Activated T-cell treated with anti-CD3 and anti-CD28 coated beads, Interleukin-2, amount 50 U/mL, for 72 hours (primary cell): ENCODE measurements around the gene ERFE. TPM values are rescaled to one million over a fixed set of nuclear protein-coding genes. Genes with fewer than 3 reads are reported as not detected.
A peak's percentile ranks its signal among the peaks of the same experiment; 100 is the strongest.
"Not testable (repeated sequence)": the region's sequence is repeated elsewhere in the genome, so short reads cannot be mapped to it uniquely, and the experiment has no call there.

Experiments used
- ATAC-seq, 2 donors: fragments of 150-1000 bp; cut with Tn5 transposase; replicated peaks in 1 of 2; 2 replicates each; pipeline ENCODE4 v1.10.0; 2021; ENCODE audit warnings: moderate library complexity in 2 of 2, mild to moderate bottlenecking in 1 of 2
- DNase-seq, 2 donors: peaks; one replicate each; pipeline ENCODE4 v3.0.0; 2021 to 2022; ENCODE audit warnings: mixed read lengths in 1 of 2
- H3K27ac Mint-ChIP-seq: one replicate; pipeline ENCODE4 v1.8.0; 2022; ENCODE audit warnings: mild to moderate bottlenecking, moderate library complexity, mixed read lengths
- H3K27me3 Mint-ChIP-seq: one replicate; pipeline ENCODE4 v1.8.0; 2022; ENCODE audit warnings: low read depth, mixed read lengths
- H3K36me3 Mint-ChIP-seq, 2 donors: one replicate each; pipeline ENCODE4 v1.8.0; 2022; ENCODE audit warnings: mixed read lengths in 2 of 2, mild to moderate bottlenecking in 1 of 2; ENCODE audit not compliant: insufficient read depth in 2 of 2
- H3K4me1 Mint-ChIP-seq: one replicate; pipeline ENCODE4 v1.8.0; 2022; ENCODE audit warnings: low read depth, mixed read lengths
- H3K4me3 Mint-ChIP-seq, 2 donors: one replicate each; pipeline ENCODE4 v1.8.0; 2022; ENCODE audit warnings: mild to moderate bottlenecking in 2 of 2, mixed read lengths in 2 of 2, moderate library complexity in 2 of 2
- H3K9me3 Mint-ChIP-seq, 2 donors: one replicate each; pipeline ENCODE4 v1.8.0; 2022; ENCODE audit warnings: mixed read lengths in 2 of 2
- total RNA-seq, 2 donors: library from RNA; stranded (reverse); gene quantifications; one replicate each; pipeline ENCODE4 v1.2.3, GENCODE V29; 2022

Gene ERFE, protein sequence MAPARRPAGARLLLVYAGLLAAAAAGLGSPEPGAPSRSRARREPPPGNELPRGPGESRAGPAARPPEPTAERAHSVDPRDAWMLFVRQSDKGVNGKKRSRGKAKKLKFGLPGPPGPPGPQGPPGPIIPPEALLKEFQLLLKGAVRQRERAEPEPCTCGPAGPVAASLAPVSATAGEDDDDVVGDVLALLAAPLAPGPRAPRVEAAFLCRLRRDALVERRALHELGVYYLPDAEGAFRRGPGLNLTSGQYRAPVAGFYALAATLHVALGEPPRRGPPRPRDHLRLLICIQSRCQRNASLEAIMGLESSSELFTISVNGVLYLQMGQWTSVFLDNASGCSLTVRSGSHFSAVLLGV
- total RNA-seq = under 1 TPM; 0.60 to 0.88 TPM

DNA sequence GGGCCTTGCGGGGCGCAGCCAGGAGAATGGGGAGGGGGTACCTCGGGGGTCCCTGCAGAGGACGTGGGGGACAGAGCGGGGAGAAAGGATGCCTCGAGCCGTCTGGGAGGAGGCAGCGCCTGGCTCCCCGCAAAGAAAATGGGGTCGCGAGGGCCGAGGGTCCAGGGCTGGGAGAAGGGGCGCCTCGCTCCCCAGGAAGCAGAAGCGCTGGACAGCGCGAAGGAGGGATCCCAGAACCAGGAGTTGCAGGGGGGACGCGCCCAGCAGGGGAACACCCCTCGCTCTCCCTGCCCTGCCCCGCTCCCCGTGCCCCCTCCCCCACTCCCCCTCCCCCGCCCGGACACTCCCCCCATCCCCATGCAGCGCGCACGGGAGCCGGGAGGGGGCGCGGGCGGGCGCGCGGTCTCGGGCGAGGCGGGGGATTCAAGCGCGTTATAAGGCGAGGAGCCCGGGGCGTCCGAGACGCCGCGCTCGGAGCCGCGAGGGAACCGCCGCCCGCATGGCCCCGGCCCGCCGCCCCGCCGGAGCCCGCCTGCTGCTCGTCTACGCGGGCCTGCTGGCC is at the start of gene ERFE:
ERFE (plus strand) TSS at position 462 of the 562 bp plus-strand sequence; CDS start at position 500, 38 bp downstream.
- Mint-ChIP-seq H3K27me3 (peaks cover 12% of the 10 kb centered on the region), H3K36me3 (no peaks in the 10 kb centered on the region), H3K4me1 (peaks cover 15% of the 10 kb centered on the region), H3K9me3 (no peaks in the 10 kb centered on the region), H3K27ac (no peak within 1 kb of the TSS), H3K4me3 (peak within 1 kb of the TSS; percentile 75 to 85)
- ATAC-seq = peak; percentile 72 to 76
- DNase-seq = peak; percentile 71 to 79

DNA sequence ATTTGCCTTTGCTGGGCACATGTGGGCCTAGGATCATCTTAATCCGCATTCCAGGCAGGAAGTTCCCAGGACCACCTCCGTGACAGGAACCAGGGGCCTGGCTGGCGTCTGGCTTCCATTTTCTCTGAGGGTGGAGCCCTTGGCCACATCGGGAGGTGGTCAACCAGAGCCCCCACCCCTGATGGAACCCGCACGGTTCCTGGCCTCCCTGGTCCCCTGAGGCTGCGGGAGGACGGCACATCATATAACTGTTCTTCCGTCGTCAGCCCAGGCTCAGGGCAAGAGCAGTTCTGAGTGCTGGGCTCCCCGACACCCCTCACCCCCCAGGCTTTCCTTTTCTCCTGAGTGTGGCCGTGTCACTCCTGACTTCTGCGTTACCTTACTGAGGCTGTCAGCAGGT is 45.2 kb upstream of the ERFE start:
- ATAC-seq = no peak
- H3K9me3 Mint-ChIP-seq = peaks cover 4% of the 10 kb centered on the region in 2 donors
- peaks cover 0 to 8% of the 10 kb centered on the region in 2 donors for H3K36me3 Mint-ChIP-seq
- DNase-seq = no peak
- no peaks in the 10 kb centered on the region for H3K4me1 Mint-ChIP-seq
- H3K27me3 Mint-ChIP-seq = peaks cover 13% of the 10 kb centered on the region
- H3K4me3 Mint-ChIP-seq = no peak overlapping the region
- H3K27ac Mint-ChIP-seq = no peak overlapping the region

DNA sequence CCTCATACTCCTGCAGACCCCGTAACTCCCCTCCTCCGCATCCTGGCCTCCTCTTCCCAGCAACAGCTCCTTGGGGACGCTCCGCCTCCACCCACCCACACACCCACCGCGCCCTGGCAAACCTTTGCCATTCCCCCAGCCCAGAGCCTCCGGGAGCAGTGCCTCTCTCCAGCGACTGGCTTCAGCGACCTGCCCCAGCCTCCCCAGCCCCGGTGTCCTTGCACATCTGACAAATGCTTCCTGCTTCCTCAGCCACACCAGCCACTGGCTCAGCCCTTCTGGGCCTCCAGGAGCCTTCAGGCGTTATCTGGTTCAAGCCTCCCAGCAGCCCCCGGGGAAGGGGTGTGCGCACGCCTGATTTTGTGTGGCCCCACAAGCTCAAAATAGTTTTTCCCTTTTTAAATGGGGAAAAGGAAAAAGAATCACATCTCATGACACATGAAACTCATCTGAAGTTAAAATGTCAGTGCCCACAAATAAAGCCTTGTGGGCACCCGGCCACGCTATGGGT is 44.4 kb upstream of the ERFE start:
- no peak overlapping the region for H3K27ac Mint-ChIP-seq
- H3K27me3 Mint-ChIP-seq = peaks cover 18% of the 10 kb centered on the region
- H3K4me3 Mint-ChIP-seq = no peak overlapping the region

DNA sequence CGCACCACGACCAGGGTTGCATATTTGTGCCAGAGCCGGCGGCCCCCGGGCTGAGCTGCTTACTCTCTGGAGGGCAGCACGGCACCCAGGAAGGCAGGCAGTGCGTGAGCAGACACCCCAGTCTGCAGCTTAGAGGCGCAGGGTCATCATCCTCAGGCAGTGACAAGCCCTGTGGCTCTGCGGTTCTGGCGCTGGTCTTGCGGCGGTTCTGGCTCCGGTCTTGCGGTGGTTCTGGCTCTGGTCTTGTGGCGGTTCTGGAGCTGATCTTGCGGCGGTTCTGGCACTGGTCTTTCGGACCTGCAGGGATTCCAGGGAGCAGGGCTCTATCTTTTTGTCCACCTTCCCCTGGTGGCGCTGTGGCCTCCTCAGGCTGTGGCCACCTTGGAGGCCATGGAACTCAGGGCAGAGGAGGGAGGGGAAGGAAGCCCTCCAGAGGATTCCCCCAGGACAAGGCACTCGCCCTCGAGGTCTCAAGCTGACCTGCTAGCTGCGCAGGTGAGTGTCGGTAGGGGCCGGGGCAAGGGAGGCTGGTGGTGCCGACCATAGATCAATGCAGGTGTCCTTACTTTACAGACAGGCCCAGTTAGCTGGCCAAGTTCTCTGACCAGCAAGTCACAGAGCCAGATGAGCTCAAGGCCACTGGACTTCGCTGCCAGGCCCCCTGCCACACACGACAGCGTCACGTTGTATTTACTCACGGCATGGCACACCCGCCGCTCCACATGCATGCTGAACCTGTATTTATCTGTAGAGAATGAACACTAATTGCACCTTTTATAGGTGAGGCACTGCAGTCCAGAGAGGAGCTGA is 43.7 kb upstream of the ERFE start:
- Mint-ChIP-seq H3K4me1 (no peaks in the 10 kb centered on the region), H3K27me3 (peaks cover 18% of the 10 kb centered on the region), H3K36me3 (peaks cover 0 to 8% of the 10 kb centered on the region in 2 donors), H3K27ac (no peak overlapping the region), H3K4me3 (no peak overlapping the region), H3K9me3 (peaks cover 4% of the 10 kb centered on the region in 2 donors)
- no peak for ATAC-seq
- DNase-seq = no peak

More for the DNA sequence above, 44.4 kb upstream of the ERFE start:
- DNase-seq (no peak), ATAC-seq (no peak)
- no peaks in the 10 kb centered on the region for H3K4me1 Mint-ChIP-seq
- H3K9me3 Mint-ChIP-seq = peaks cover 4% of the 10 kb centered on the region in 2 donors
- H3K36me3 Mint-ChIP-seq = peaks cover 0 to 8% of the 10 kb centered on the region in 2 donors

DNA sequence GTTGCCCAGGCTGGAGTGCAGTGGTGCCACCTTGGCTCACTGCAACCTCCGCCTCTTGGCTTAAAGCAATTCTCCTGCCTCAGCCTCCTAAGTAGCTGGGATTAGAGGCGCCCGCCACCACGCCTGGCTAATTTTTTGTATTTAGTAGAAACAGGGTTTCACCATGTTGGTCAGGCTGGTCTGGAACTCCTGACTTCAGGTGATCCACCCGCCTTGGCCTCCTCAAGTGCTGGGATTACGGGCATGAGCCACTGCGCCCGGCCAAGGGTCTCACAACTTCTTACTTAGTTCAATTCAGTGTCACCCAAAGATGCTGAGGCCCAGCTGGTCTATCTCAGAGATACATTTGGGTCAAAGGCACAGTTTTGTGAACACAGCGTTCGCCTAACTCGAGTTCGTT is 43.1 kb upstream of the ERFE start:
- H3K27ac Mint-ChIP-seq, DNase-seq, ATAC-seq, H3K4me1 Mint-ChIP-seq, H3K9me3 Mint-ChIP-seq, H3K36me3 Mint-ChIP-seq, H3K4me3 Mint-ChIP-seq: not testable (repeated sequence)
- H3K27me3 Mint-ChIP-seq = peaks cover 18% of the 10 kb centered on the region

DNA sequence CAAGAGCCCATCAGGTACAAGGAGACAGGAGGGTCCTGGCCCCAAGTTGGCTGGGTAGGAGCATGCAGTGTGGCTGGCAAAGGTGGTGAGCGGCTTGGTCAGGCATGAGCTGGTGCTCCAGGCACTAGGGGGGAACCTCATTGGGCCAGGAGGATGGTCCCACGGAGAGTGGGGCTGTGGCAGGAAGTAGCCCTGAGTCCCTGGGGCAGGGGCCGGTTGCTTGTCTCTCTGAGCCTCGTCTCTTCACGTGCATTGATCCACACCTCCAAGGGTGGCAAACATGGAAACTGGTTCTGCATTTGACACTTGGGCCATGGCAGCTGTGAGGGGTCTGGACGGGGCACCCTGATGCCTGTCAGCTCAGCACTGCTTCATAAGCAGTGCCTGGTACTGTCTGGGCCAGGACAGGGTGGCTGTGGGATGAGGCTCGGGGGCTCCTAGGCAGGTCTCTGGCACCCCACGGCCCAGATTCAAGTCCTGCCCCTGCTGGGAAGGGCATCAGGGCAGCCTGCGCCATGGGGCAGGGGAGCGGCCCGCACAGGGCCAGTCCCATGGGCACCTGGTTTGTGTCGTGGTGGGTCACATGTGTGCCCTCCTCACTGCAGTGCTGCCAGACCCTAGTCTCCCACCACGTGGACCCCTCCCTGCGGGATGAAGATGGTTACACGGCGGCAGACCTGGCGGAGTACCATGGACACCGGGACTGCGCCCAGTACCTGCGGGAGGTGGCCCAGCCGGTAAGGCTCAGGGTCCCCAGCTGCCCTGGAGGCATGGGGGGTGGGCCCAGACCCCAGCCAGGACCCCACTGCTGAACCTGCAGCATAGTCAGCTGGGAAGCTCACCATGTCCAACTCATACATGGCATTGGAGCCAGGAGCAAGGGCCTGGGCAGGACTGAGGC is 42.2 kb upstream of the ERFE start:
- Mint-ChIP-seq H3K27ac (no peak overlapping the region), H3K9me3 (peaks cover 4% of the 10 kb centered on the region in 2 donors), H3K27me3 (peaks cover 18% of the 10 kb centered on the region), H3K4me1 (no peaks in the 10 kb centered on the region), H3K36me3 (peaks cover 0 to 8% of the 10 kb centered on the region in 2 donors), H3K4me3 (no peak overlapping the region)
- ATAC-seq (no peak), DNase-seq (no peak)

DNA sequence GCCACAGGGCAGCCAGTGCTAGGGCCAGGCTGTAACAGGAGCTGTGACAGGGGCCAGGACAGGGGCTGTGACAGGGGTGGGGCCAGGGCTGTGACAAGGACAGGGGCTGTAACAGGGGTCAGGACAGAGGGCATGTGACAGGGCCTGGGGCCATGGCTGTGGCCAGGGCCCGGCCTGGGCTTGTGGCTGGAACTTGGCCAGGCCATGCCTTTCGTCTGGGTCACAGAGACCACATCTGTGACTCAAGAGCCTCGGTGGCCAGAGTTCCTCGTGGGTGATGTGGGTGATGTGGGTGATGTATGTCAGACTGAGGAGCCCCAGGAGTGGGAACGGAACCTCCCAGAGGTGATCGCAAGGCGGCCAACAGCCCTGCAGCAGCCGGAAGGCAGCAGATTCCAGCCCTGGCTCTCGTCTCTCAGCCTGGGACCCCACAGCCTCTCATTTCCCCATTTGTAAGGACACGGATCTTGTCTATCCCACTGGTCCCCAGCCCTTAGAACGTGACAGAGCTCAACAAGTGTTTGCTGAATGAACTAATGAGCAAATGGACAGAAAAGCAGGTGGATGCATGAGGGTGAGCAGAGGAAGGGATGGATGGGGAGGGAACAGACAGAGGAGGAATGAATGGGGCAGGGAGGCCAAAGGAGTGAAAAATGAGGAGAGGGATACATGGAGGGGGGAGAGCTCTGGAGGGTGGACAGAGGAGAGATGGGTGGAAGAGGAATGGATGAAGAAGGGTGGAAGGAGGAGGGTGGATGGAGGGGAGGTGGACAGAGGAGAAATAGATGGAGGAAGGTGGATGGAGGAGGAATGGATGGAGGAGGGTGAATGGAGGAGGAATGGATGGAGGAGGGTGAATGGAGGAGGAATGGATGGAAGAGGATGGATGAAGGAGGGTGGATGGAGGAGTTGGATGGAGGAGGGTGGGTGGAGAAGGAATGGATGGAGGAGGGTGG is 41.3 kb upstream of the ERFE start:
- H3K27ac Mint-ChIP-seq = no peak overlapping the region
- no peak overlapping the region for H3K4me3 Mint-ChIP-seq
- no peaks in the 10 kb centered on the region for H3K4me1 Mint-ChIP-seq
- ATAC-seq (no peak), DNase-seq (no peak)
- peaks cover 0 to 7% of the 10 kb centered on the region in 2 donors for H3K36me3 Mint-ChIP-seq
- H3K9me3 Mint-ChIP-seq = peaks cover 4% of the 10 kb centered on the region in 2 donors
- peaks cover 18% of the 10 kb centered on the region for H3K27me3 Mint-ChIP-seq

DNA sequence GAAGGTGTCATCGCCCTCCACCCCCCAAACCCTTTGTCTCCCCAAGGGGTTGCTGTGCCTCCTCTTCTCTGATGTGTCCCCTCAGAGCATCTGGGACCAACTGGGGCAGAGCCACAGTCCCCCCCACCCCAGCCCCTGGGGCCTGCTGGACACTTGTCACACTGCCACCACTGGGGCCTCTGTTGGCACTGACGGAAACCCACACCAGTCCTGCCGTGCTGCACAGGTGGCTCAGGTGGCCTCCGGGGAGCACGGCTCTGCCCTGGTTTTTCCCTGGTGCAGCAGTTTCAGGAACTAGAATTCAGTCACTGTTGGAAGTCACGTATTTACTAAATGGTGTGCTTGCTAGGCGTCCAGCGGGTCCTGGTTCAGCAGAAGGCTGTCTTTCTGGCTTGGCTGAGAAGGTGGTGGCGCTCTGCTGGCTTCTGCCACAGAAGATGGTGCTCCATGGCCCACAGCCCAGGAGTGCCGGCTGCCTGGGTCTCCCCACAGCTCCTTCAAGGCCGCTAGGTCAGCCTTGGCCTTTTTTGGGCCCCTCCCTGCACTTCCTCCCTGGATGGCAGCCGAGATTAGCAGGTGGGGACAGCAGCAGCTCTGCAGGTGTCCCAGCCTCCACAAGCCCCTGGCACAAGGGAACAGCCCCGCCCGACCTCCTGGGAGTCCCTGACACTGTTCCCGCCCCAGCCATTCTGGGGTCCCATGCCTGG is 38.9 kb upstream of the ERFE start:
- Mint-ChIP-seq H3K27ac (no peak overlapping the region), H3K9me3 (no peaks in the 10 kb centered on the region), H3K27me3 (peaks cover 18% of the 10 kb centered on the region), H3K4me1 (no peaks in the 10 kb centered on the region), H3K36me3 (no peaks in the 10 kb centered on the region), H3K4me3 (no peak overlapping the region)
- DNase-seq = no peak
- no peak for ATAC-seq

DNA sequence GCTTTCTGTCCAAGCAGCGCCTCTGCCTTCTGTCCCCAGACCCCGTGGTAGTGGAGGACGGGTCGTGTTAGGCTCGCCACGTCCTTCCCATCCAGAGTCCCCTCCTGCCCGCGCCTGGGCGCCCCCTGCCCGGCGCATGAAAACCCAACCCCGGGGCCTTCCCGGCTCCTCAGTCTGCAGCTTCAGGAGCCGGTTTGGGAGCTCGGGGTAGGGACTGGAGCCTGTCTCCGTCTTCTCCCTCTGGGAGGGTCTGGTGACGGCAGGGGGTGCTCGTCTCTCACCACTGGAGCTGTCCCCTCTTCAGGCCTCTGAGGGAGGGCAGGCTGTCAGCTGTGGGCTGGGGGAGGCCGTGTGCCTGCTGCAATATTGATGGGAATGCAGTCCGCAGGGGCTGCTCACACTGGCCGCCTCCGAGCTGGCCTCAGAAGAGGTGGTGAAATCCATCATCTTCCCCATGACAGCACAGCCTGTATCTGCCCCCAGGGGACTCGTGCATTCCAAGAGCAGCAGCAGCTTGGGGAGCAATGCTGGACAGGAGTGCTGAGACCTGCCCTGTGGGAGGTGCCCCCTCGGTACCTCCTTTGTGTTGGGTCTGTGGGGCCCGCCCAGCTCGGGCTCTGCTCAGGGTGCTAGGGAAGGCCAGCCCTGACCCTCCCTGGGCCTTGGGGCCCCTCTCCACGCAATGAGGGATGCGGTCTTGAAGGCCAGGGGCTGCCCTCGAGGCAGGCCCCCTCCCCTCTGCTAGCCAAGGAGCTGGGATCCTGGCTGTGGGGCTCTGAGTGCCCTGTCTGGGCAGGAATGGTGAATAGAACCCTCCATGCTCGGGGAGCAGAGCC is 38.1 kb upstream of the ERFE start:
- Mint-ChIP-seq H3K9me3 (no peaks in the 10 kb centered on the region), H3K36me3 (no peaks in the 10 kb centered on the region), H3K4me3 (no peak overlapping the region), H3K27ac (no peak overlapping the region), H3K27me3 (peaks cover 18% of the 10 kb centered on the region), H3K4me1 (no peaks in the 10 kb centered on the region)
- DNase-seq (no peak), ATAC-seq (no peak)

DNA sequence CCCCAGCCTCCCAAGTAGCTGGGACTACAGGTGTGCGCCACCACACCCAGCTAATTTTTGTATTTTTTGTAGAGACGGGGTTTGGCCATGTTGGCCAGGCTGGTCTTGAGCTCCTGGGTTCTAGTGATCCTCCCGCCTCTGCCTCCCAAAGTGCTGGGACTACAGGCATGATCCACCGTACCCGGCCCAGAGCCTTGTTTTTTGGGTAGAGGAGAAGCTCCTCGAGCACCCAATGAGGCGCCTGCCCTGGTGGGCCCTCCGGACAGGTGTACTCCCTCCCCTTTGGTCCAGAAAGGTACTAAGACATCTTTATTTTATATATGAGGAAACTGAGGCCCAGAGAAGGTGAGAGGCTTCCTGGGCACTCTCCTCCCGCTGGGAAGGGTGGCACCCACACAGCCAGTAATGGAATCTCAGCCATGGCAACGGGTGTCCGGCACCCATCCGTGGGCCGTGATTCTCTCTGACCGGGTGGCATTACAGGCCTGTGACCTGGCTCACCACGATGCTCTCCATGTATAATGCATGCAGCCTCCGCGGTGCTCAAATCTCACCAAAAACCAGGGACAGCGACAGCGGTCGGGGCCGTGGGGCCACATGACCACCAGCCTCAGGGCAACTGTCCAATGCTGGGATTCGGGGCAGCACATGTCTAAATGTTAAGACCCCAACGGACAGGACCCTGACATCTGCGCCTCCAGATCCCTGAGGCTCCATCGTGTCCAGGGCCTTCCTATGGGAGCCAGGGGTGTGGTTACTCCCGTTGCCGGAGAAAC is 37.1 kb upstream of the ERFE start:
- DNase-seq (no peak), ATAC-seq (no peak)
- Mint-ChIP-seq H3K27me3 (peaks cover 18% of the 10 kb centered on the region), H3K9me3 (no peaks in the 10 kb centered on the region), H3K4me3 (no peak overlapping the region), H3K27ac (no peak overlapping the region), H3K36me3 (no peaks in the 10 kb centered on the region), H3K4me1 (no peaks in the 10 kb centered on the region)
